ENCODE measurements around the gene XYLT1.

Gene XYLT1

DNA sequence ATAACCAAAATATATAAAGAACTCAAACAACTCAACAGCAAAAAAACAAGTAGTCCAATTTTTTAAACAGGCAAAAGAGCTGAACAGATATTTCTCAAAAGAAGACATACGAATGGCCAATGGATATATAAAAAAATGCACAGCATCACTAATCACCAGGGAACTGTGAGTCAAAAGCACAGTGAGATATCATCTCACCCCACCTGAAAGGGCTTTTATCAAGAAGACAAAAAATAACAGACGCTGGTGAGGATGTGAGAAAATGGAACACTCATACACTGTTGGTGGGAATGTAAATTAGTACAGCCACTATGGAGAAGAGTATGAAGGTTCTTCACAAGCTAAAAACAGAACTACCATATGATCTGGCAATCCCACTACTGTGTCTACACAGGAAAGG, 7.4 kb downstream of the XYLT1 start:
- Histone ChIP-seq H3K4me3 (ENCODE audit: low read length, poor library complexity, severe bottlenecking) (peak overlapping the region; percentile 84), H3K27me3 (ENCODE audit: insufficient read depth, low read length, poor library complexity, severe bottlenecking) (no peaks in the 10 kb centered on the region), H3K9me2 (replicated peaks; ENCODE audit: low read depth, low read length) (no peaks in the 10 kb centered on the region), H3K36me3 (ENCODE audit: insufficient read depth, low read length) (peaks cover 30% of the 10 kb centered on the region; the same call in 1 of the 2 replicates), H3F3A (ENCODE audit: low read depth) (peaks cover 10% of the 10 kb centered on the region), H4K20me1 (ENCODE audit: insufficient read depth, low read length, poor library complexity, severe bottlenecking) (peaks cover 39% of the 10 kb centered on the region), H3K4me2 (ENCODE audit: low read depth, low read length, poor library complexity, severe bottlenecking) (peak overlapping the region; percentile 93), H3K79me2 (ENCODE audit: insufficient read depth, low read length) (peaks cover 96% of the 10 kb centered on the region), H2AFZ (ENCODE audit: low read length) (no peak overlapping the region), H3K4me1 (ENCODE audit: insufficient read depth, low read length, poor library complexity, severe bottlenecking) (peaks cover 85% of the 10 kb centered on the region), H3K9ac (ENCODE audit: low read depth, low read length, poor library complexity, severe bottlenecking) (peak overlapping the region; percentile 94), H3K9me3 (ENCODE audit: insufficient read depth, low read depth, low read length) (no peaks in the 10 kb centered on the region)
- TF ChIP-seq EZH2phosphoT487 (IDR thresholded peaks at IDR 0.05; ENCODE audit: borderline replicate concordance), result no peak
- TF ChIP-seq, protein P1, sequence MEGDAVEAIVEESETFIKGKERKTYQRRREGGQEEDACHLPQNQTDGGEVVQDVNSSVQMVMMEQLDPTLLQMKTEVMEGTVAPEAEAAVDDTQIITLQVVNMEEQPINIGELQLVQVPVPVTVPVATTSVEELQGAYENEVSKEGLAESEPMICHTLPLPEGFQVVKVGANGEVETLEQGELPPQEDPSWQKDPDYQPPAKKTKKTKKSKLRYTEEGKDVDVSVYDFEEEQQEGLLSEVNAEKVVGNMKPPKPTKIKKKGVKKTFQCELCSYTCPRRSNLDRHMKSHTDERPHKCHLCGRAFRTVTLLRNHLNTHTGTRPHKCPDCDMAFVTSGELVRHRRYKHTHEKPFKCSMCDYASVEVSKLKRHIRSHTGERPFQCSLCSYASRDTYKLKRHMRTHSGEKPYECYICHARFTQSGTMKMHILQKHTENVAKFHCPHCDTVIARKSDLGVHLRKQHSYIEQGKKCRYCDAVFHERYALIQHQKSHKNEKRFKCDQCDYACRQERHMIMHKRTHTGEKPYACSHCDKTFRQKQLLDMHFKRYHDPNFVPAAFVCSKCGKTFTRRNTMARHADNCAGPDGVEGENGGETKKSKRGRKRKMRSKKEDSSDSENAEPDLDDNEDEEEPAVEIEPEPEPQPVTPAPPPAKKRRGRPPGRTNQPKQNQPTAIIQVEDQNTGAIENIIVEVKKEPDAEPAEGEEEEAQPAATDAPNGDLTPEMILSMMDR (conservative IDR thresholded peaks at IDR 0.05; ENCODE audit: low read length), result no peak

DNA sequence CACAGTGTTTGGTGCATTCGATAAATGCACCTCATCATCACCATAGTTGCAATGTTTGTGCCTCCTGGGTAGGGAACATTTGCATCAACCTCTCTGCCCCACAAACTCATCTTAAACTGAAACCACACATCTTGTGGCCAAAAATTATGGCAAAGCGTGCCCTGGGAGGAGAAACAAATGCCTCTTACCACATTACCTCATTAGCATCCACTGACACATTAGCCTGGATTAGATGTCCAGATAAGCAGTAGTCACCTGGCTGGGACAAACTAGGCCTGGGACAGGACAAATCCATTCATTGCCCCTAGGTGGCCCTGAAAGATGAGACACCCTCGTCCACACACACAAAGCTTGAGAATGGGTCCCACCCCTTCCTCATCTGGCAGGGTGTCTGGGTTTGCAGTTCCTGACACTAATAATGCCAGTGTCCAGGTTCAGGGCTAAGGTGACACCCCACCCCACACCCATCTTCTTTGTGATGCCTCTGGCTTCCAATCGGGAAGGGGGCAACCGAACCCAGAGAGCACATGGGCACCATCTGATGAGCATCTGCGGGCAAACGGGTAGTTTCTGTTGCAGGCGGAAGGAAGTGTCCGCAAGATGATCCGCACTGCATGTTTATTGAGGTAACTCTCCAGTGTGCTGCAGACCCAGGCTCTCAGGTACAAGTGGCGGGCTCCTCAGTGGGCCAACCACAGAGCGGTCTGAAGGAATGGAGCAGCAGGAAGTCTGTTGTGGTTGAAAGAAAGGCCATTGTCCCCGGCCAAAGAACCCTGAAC, 8.6 kb downstream of the XYLT1 start:
- H3K9me3 ChIP-seq (ENCODE audit: insufficient read depth, low read depth, low read length), result no peaks in the 10 kb centered on the region
- H3K36me3 ChIP-seq (ENCODE audit: insufficient read depth, low read length), result peaks cover 42% of the 10 kb centered on the region; the same call in 1 of the 2 replicates
- peaks cover 96% of the 10 kb centered on the region for H3K79me2 ChIP-seq (ENCODE audit: insufficient read depth, low read length)
- H3K9me2 ChIP-seq (replicated peaks; ENCODE audit: low read depth, low read length), result no peaks in the 10 kb centered on the region
- no peak for TF ChIP-seq EZH2phosphoT487 (IDR thresholded peaks at IDR 0.05; ENCODE audit: borderline replicate concordance)
- TF ChIP-seq, protein P1 (conservative IDR thresholded peaks at IDR 0.05; ENCODE audit: low read length), result peak; percentile 59
- peak overlapping the region; percentile 84 for H3K4me3 ChIP-seq (ENCODE audit: low read length, poor library complexity, severe bottlenecking)
- peaks cover 10% of the 10 kb centered on the region for H3F3A ChIP-seq (ENCODE audit: low read depth)
- H3K4me1 ChIP-seq (ENCODE audit: insufficient read depth, low read length, poor library complexity, severe bottlenecking), result peaks cover 90% of the 10 kb centered on the region
- H3K4me2 ChIP-seq (ENCODE audit: low read depth, low read length, poor library complexity, severe bottlenecking), result peak overlapping the region; percentile 93
- H3K27me3 ChIP-seq (ENCODE audit: insufficient read depth, low read length, poor library complexity, severe bottlenecking), result no peaks in the 10 kb centered on the region
- H4K20me1 ChIP-seq (ENCODE audit: insufficient read depth, low read length, poor library complexity, severe bottlenecking), result peaks cover 39% of the 10 kb centered on the region
- no peak overlapping the region for H2AFZ ChIP-seq (ENCODE audit: low read length)
- peak overlapping the region; percentile 94 for H3K9ac ChIP-seq (ENCODE audit: low read depth, low read length, poor library complexity, severe bottlenecking)

DNA sequence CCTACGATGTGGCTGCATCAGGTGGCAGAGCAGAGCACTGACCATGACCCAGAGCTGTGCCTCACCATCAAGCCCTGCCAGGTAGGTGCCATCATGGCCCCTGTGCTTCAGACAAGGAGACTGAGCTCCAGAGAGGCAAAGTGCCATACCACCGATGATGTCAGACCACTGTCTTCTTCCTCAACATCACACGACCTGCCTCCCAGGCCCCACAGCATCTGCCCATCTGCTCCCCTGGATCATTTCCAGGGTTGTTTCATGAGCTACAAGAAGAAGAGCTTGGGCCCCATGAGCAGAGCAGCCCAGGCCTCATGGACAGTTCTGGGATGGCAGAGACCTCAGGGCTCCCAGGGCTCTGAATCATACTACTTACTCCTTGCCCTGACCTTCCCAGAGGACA, 9.9 kb downstream of the XYLT1 start:
- Histone ChIP-seq H3K9me2 (replicated peaks; ENCODE audit: low read depth, low read length) (no peaks in the 10 kb centered on the region), H3K4me2 (ENCODE audit: low read depth, low read length, poor library complexity, severe bottlenecking) (peak overlapping the region; percentile 93), H3K4me3 (ENCODE audit: low read length, poor library complexity, severe bottlenecking) (peak overlapping the region; percentile 84), H3F3A (ENCODE audit: low read depth) (peaks cover 10% of the 10 kb centered on the region), H3K27me3 (ENCODE audit: insufficient read depth, low read length, poor library complexity, severe bottlenecking) (no peaks in the 10 kb centered on the region), H3K4me1 (ENCODE audit: insufficient read depth, low read length, poor library complexity, severe bottlenecking) (peaks cover 80% of the 10 kb centered on the region), H3K36me3 (ENCODE audit: insufficient read depth, low read length) (peaks cover 46% of the 10 kb centered on the region; the same call in 1 of the 2 replicates), H2AFZ (ENCODE audit: low read length) (no peak overlapping the region), H3K9ac (ENCODE audit: low read depth, low read length, poor library complexity, severe bottlenecking) (peak overlapping the region; percentile 73), H4K20me1 (ENCODE audit: insufficient read depth, low read length, poor library complexity, severe bottlenecking) (peaks cover 39% of the 10 kb centered on the region), H3K9me3 (ENCODE audit: insufficient read depth, low read depth, low read length) (no peaks in the 10 kb centered on the region), H3K79me2 (ENCODE audit: insufficient read depth, low read length) (peaks cover 96% of the 10 kb centered on the region)
- TF ChIP-seq, protein P1 (conservative IDR thresholded peaks at IDR 0.05; ENCODE audit: low read length), result no peak
- TF ChIP-seq EZH2phosphoT487 (IDR thresholded peaks at IDR 0.05; ENCODE audit: borderline replicate concordance), result no peak

Measured in Loucy (cell line).